ENCODE data around the gene GSTT2.

The GSTT2 gene

DNA sequence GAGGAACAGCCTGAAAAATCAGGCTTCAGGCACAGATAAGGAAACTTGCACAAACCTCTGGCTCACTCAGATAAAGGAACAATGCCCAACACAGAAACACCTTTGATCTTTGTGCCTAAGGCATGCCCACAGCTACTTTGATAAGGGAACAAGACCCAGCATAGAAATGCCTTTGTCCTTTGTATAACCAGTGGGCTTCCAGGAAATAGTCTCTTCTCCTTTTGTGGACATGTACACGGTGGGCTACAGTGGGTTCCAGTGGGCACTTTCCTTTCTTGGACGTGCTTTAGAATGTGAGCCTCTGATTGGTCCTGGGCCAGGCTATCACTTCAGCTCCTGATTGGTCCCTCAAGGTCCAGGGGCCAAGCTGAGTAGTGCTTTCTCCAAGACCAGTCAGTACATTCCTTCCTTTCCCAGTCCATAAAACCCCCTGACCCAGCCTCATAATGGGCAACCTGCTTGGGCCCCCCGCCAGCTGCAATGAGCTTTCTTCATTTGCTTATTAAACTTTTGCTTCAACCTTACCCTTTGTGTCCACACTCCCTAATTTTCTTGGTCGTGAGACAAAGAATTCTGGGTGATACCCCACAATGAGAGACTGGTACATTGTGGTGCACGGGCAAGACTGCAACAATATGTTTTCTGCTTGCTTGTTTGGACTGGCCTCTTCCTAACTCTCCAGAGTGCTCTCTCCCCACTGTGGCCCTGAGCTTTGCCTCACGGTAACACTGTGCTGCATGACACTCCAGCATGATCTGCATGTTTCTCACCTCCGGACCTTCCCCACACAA lies 29.5 kb downstream of the GSTT2 start:
- no peak for DNase-seq

DNA sequence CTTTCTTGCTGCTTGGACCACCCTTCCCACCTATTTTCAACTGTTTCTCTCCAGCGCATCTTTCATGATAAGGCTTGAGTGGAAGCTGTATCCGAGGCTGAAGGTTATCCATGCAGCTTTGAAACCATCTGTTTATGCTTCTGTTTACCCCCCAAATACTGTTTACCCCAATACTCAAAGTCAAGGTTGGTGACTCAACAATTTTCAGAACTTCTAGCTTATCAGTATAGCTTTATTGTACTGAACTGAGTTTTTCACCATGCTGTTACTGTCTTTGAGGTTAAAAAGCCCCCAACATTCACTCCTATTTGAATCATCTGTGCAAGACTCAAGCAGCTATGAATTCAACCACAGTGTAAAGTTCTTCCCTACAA lies 30.1 kb downstream of the GSTT2 start:
- no peak for DNase-seq

DNA sequence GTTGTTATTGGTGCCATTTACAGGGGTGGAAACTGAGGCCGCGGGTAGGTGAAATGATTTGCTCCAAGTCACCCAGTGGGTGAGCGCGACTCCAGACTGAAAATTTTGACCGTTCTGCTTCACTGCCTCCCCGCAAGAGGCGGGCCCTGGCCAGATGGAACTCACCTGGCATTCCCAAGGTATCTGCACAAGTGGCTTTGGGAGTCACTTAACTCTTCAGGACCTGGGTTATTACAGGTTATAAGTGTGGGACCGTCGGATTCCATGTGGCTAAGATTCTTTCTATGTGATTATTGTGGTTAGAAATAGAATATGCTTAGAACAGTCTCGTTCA lies 31.8 kb downstream of the GSTT2 start:
- no peak for DNase-seq

DNA sequence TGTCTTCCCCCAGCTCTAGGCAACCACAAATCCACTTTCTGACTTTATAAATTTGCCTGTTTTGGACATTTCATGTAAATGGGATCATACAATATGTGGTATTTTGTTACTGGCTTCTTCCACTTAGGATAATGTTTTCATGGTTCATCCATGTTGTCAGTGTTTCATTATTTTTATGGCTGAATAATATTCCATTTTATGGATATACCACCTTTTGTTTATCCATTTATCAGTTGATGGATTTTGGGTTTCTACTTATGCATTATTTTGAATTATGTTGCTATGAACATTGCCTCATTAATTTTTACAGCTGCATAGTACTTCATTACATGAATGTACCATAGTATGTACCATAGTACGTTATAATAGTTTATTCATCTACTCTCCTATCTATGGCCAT lies 36.2 kb downstream of the GSTT2 start:
- no peak for DNase-seq

DNA sequence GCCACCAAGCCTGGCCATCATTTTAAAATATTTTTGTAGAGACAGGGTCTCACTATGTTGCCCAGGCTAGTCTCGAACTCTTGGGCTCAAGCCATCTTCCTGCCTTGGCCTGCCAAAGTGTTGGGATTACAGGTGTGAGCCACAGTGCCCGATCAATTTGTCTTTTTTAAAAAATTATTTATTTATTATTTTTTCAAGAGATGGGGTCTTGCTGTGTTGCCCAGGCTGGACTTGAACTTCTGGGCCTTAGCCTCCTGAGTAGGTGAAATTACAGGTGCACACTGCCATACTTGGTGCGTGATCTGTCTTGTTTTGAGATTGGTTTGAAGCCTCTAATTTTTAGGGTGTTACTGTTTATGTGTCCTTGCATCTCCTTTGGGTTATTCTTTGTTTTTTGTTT lies 41.4 kb downstream of the GSTT2 start:
- no peak for DNase-seq

DNA sequence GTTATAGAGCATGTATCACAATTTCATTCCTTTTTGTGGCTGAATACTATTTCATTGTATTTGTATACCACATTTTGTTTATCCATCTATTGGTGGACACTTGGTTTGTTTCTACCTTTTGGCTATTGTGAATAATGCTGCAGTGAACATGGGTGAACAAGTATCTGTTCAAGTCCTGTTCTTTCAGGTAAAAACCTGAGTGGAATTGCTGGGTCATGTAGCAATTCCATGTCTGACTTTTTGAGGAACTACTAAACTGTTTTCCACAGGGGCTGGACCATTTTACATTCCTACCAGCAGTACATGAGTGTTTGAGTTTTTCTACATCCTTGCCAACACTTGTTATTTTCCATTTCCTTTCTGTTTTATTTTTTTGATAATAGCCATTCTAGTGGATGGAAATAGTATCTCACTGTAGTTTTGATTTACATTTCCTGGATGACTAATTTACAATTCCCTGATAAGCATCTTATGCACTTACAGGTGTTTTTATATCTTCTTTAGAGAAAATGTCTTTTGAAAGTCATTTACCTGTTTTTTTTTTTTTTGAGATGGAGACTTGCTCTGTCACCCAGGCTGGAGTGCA lies 43.4 kb downstream of the GSTT2 start:
- no peak for DNase-seq

DNA sequence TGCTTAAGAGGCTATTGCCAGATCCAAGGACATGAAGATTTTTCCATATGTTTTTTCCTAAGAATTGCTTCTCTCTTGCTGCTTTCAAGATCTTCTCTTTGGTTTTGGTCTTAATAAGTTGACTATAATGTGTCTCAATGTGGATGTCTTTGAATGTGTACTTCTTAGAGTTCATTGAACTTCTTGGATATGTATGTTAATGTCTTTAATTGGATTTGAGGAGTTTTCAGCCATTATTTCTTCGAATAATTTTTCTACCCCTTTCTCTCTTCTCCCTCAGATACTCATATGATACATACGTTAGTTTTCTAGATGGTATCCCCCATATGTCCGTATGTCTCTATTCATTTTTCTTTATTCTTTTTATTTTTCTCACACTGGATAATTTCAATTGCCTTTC lies 44.4 kb downstream of the GSTT2 start:
- no peak for DNase-seq

DNA sequence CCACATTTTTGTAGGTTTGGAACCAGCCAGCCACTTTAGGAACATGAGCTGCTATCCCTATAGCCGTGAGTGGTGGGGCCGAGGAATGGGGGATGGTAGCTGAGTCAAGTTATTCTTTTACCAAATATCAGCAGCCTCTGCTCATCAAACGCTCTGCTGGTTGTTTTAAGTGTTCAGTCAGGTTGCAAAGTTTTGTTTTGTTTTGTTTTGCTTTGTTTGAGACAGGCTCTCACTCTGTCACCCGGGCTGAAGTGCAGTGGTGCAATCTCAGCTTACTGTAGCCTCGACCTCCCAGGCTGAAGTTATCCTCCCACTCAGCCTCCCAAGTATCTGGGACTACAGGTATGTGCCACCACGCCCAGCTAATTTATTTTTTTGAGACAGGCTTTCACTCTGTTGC lies 45.5 kb downstream of the GSTT2 start:
- no peak for DNase-seq

DNA sequence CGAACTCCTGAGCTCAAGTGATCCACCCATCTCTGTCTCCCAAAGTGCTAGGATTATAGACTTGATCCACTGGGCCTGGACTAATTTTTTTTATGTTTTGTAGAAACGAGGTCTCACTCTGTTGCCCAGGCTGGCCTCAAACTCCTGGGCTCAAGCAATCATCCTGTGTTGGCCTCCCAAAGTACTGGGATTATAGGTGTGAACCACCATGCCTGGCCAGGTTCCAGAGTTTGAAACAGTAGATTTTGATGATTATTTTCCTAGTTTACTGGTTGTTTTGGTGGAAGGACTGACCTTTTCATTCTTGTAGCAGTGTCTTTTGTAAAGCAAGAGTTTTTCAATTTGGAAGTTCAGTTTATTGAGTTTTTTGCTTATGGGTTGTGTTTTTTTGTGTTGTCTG lies 46.1 kb downstream of the GSTT2 start:
- no peak for DNase-seq

DNA sequence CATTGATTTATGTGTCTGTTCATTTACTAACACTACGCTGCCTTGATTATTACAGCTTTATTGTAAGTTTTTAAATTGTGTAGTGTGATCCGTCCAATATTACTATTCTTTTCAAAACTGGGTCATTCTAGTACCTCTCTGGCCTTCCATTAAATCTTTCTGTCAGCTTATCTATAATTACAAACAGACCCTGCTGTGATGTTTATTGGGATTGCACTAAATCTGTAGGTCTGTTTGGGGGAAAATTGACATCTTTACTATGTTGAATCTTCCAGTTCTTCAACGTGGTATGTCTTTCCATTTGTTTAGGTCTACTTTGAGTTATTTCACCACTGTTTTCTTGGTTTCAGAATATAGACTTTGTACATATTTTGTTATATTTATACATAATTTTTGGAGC lies 46.8 kb downstream of the GSTT2 start:
- no peak for DNase-seq

DNA sequence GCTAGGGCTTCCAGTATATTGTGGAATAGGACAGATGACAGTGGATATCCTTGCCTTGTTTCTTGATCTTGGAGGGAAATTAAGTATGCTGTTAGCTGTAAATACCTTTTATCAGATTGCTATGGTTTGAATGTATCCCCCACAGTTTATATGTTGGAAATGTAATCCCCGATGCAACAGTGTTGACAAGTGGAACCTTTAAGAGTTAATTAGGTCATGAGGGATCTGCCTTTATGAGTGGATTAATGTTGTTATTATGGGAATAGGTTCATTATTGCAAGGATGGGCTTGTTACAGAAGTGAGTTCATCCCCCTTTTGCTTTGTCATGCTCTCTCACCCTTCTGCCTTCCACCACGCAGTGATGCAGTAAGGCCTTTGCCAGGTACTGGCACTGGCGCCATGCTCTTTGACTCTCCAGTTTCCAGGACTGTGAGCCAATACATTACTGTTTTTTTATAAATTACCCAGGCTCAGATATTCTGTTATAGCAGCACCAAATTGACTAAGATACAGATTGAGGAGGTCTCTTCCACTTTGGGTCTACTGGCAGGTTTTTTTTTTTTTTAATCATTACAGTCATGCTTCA lies 47.5 kb downstream of the GSTT2 start:
- no peak for DNase-seq

DNA sequence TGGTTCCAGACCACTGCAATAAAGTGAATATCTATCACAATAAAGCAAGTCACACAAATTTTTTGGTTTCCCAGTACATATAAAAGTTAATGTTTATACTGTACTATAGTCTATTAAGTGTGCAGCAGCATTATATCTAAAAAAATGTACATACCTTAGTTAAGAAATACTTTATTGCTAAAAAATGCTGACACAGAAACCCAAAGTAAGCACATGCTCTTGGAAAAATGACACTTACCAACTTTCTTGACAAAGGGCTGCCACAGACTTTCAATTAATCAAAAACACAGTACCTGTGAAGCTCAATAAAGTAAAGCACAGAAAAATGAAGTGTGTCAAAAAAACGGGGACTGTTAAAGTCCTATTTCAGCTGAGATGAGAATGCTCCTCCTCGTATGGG lies 48.1 kb downstream of the GSTT2 start:
- no peak for DNase-seq

DNA sequence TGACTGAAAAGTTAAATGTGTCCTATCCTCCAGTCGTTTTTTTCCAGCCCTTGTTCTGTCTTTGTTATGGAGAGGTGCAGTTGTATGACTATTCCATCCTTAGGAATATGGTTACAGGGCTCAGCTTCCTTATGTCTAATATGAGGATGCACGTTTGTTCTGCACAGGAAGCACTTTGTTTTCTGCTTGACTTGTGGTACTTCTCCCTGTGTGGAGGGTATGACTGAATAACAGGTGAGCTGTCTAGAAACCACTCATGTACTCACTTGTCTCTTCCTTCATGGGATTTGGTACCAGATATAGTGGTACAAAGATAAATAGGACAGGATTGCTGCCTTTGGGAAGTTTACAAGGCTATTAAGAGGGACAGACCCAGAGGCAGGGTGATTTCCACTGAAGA lies 48.6 kb downstream of the GSTT2 start:
- DNase-seq, result no peak

DNA sequence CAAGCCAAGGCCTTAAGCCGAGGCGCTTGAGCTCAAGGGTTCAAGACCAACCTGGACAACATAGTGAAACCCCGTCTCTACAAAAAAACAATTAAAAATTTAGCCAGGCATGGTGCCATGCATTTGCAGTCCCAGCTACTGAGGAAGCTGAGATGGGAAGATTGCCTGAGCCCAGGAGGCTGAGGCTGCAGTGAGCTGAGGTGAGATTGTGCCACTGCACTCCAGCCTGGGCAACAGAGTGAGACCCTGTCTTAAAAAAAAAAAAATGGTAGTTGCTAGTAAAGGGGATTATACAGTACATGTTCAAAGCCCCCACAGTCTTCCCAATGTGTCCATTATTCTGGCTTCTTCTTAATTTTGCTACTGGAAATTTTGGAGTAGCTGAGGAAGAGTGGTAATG lies 49.4 kb downstream of the GSTT2 start:
- DNase-seq, result no peak

DNA sequence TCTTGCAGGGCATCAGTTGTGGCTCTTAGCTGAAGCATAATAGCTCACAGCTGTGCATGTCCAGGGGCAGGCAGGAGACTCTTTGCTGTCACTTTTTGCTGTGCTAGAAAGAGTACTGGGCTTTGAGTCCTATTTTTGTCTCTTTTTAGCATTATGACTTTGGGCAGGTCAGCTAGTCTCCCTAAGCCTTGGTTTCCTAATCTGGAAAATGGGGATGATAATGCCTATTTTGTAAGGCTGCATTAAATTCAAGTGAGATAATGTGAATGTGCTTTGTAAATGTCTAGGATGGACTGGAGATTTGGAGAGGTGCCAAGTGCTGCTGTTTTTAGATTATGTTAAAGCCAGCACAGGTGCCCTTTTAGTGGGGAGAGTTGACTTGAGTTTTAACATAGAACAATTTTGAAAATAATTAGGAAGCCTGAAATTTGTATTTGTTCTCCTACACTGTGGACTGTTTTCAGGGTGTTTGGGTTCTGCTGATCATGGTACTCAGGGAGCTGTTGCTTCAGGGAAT lies 50.3 kb downstream of the GSTT2 start:
- DNase-seq, result no peak
